Measurements from ENCODE around the gene DSCAM. TPM values are rescaled to one million over a fixed set of nuclear protein-coding genes. Genes with fewer than 3 reads are reported as not detected.

Gene DSCAM
- total RNA-seq, 1 donor from 2014 or later = not detected

DNA sequence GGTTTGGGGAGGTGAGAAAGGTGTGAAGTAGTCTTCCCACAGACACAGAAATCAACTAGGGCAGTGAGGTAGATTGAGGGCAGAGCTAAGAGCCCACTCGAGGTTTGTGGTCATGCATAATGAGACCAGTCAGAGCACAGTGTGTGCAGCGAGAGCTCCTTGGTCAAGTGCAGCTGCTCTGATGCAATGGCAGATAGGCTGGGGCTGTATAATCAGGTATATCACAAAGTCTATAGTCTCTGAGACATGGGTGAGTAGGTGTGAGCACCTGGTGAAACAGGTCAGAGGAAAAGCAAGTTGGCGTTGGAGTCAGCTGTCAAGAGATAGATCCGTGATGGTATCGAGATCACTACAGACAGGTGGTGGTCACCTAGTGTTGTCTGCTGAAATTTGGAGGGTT, 17.6 kb downstream of the DSCAM start:
- no peaks in the 10 kb centered on the region for H3K27me3 Mint-ChIP-seq (ENCODE audit: insufficient read depth, low read depth)
- peaks cover 6% of the 10 kb centered on the region for H3K4me1 ChIP-seq
- no peaks in the 10 kb centered on the region for H3K36me3 ChIP-seq
- no peak overlapping the region for H3K4me3 ChIP-seq
- peaks cover 3% of the 10 kb centered on the region for H3K4me1 Mint-ChIP-seq
- no peaks in the 10 kb centered on the region for H3K9me3 ChIP-seq (ENCODE audit: low read depth)
- H3K4me2 ChIP-seq = no peak overlapping the region
- no peak overlapping the region for H3K27ac Mint-ChIP-seq
- no peaks in the 10 kb centered on the region for H4K20me1 ChIP-seq (ENCODE audit: low read depth)
- no peaks in the 10 kb centered on the region for H3K27me3 ChIP-seq
- H3K4me3 Mint-ChIP-seq = no peak overlapping the region
- H2AFZ ChIP-seq (replicated peaks) = no peak overlapping the region
- no peaks in the 10 kb centered on the region for H3K9me3 Mint-ChIP-seq
- H3F3A ChIP-seq (ENCODE audit: low read depth) = no peaks in the 10 kb centered on the region
- TF ChIP-seq, protein P1, sequence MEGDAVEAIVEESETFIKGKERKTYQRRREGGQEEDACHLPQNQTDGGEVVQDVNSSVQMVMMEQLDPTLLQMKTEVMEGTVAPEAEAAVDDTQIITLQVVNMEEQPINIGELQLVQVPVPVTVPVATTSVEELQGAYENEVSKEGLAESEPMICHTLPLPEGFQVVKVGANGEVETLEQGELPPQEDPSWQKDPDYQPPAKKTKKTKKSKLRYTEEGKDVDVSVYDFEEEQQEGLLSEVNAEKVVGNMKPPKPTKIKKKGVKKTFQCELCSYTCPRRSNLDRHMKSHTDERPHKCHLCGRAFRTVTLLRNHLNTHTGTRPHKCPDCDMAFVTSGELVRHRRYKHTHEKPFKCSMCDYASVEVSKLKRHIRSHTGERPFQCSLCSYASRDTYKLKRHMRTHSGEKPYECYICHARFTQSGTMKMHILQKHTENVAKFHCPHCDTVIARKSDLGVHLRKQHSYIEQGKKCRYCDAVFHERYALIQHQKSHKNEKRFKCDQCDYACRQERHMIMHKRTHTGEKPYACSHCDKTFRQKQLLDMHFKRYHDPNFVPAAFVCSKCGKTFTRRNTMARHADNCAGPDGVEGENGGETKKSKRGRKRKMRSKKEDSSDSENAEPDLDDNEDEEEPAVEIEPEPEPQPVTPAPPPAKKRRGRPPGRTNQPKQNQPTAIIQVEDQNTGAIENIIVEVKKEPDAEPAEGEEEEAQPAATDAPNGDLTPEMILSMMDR (IDR thresholded peaks at IDR 0.05) = no peak
- no peak for TF ChIP-seq EZH2 (IDR thresholded peaks at IDR 0.05)
- no peak for TF ChIP-seq EZH2phosphoT487 (IDR thresholded peaks at IDR 0.05)
- no peaks in the 10 kb centered on the region for H3K36me3 Mint-ChIP-seq
- DNase-seq (ENCODE audit: low spot score) = no peak
- no peak overlapping the region for H3K27ac ChIP-seq
- H3K9ac ChIP-seq = no peak overlapping the region
- no peaks in the 10 kb centered on the region for H3K79me2 ChIP-seq (ENCODE audit: low read depth)

DNA sequence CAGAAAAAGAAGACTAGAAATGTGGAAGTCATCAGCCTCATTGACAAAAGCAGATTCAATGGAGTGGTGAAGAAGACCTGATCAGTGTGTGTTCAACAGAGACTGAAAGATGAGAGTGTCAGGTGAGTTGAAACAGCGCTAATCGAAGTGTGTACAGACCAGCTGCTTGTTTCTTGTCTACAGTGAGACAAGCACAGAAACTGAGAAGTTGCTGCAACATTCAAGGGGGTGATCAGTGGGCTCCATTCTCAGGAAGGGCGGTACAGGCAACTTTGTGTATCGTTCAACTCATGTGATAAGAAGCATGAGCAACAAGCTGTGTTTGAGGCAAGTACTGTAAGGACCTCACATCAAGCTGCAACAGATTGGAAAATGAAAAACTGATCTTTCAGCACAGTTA, 19.4 kb downstream of the DSCAM start:
- H3K79me2 ChIP-seq (ENCODE audit: low read depth) = no peaks in the 10 kb centered on the region
- no peaks in the 10 kb centered on the region for H3K27me3 ChIP-seq
- Mint-ChIP-seq H3K36me3 (no peaks in the 10 kb centered on the region), H3K4me1 (no peaks in the 10 kb centered on the region), H3K27ac (no peak overlapping the region), H3K9me3 (no peaks in the 10 kb centered on the region), H3K4me3 (no peak overlapping the region), H3K27me3 (ENCODE audit: insufficient read depth, low read depth) (no peaks in the 10 kb centered on the region)
- H3K27ac ChIP-seq = no peak overlapping the region
- H3K9ac ChIP-seq = no peak overlapping the region
- H3K4me3 ChIP-seq = no peak overlapping the region
- no peaks in the 10 kb centered on the region for H3F3A ChIP-seq (ENCODE audit: low read depth)
- DNase-seq (ENCODE audit: low spot score) = no peak
- no peaks in the 10 kb centered on the region for H3K9me3 ChIP-seq (ENCODE audit: low read depth)
- H3K4me1 ChIP-seq = no peaks in the 10 kb centered on the region
- no peaks in the 10 kb centered on the region for H3K36me3 ChIP-seq
- H4K20me1 ChIP-seq (ENCODE audit: low read depth) = no peaks in the 10 kb centered on the region
- no peak overlapping the region for H3K4me2 ChIP-seq
- H2AFZ ChIP-seq (replicated peaks) = no peak overlapping the region
- TF ChIP-seq EZH2 (IDR thresholded peaks at IDR 0.05) = no peak
- TF ChIP-seq, protein P1 (IDR thresholded peaks at IDR 0.05) = no peak
- TF ChIP-seq EZH2phosphoT487 (IDR thresholded peaks at IDR 0.05) = no peak

DNA sequence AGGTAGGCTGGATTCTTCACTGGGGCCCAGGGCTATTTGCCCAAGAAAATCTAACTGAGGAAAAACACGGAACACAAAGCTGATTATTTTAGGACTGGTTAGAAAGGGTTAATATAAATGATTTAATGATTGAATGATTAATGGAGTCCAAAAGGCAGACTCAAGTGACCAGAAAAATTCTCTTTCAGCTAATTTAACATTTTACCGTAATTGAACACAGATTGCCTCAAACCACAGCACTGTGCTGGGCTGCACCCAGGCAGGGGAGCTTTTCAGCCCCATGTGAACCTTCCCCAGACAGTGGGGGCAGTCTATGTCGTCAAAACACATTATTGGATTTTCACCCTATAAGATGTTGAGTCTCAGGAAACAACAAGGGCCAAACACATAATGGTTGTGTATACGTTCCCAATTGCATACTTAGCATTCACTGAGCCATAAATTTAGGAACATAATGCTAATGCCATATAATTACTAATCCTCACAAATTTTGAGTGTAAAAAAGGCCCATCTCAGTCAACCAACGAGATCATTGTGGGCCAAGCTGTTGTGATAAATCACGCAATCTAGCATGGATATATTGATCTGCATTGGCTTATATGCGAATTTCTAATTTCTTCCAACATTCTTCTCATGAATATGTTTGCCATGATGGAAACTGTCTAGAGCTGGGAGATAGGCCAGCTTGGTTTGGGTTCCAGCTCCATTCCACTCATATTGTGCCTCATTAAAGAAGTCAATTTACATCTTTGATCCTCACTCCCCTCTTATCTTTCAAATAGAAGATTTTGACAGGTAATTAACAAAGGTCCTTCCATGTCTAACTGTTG, 27.7 kb downstream of the DSCAM start:
- no peak overlapping the region for H3K27ac ChIP-seq
- Mint-ChIP-seq H3K36me3 (no peaks in the 10 kb centered on the region), H3K4me3 (no peak overlapping the region), H3K27me3 (ENCODE audit: insufficient read depth, low read depth) (no peaks in the 10 kb centered on the region), H3K27ac (no peak overlapping the region), H3K9me3 (no peaks in the 10 kb centered on the region), H3K4me1 (peaks cover 3% of the 10 kb centered on the region)
- no peak overlapping the region for H3K4me2 ChIP-seq
- TF ChIP-seq EZH2 (IDR thresholded peaks at IDR 0.05) = no peak
- TF ChIP-seq, protein P1 (IDR thresholded peaks at IDR 0.05) = no peak
- TF ChIP-seq EZH2phosphoT487 (IDR thresholded peaks at IDR 0.05) = no peak
- H3K27me3 ChIP-seq = no peaks in the 10 kb centered on the region
- no peaks in the 10 kb centered on the region for H3K9me3 ChIP-seq (ENCODE audit: low read depth)
- no peak overlapping the region for H3K4me3 ChIP-seq
- no peak overlapping the region for H2AFZ ChIP-seq (replicated peaks)
- no peak for DNase-seq (ENCODE audit: low spot score)
- H4K20me1 ChIP-seq (ENCODE audit: low read depth) = no peaks in the 10 kb centered on the region
- no peaks in the 10 kb centered on the region for H3F3A ChIP-seq (ENCODE audit: low read depth)
- no peaks in the 10 kb centered on the region for H3K36me3 ChIP-seq
- H3K4me1 ChIP-seq = peaks cover 7% of the 10 kb centered on the region
- no peak overlapping the region for H3K9ac ChIP-seq
- no peaks in the 10 kb centered on the region for H3K79me2 ChIP-seq (ENCODE audit: low read depth)
